ENCODE results near the gene ARHGEF4. TPM values are rescaled to one million over a fixed set of nuclear protein-coding genes. Genes with fewer than 3 reads are reported as not detected.
"Not testable (repeated sequence)": the region's sequence is repeated elsewhere in the genome, so short reads cannot be mapped to it uniquely, and the experiment has no call there.

Gene ARHGEF4
- total and polyA plus RNA-seq, 10 of the 15 experiments (the other 5 are each of a cell fraction or from before 2014, with no cell fraction given), result 0.02 to 0.24 (median 0.16) TPM; not detected in 6

GRCh38 chr2:130992003-130992402 lies 155.3 kb downstream of the ARHGEF4 start:
- H3K27me3 ChIP-seq (replicated peaks in 1 of 2; ENCODE audit: control insufficient read depth in 2 of 2, insufficient read depth in 2 of 2, low read length in 1 of 2); H3K4me3 ChIP-seq; H3K27ac ChIP-seq (ENCODE audit: control insufficient read depth, insufficient read depth); SMC1A ChIA-PET (ENCODE audit: uncharacterized antibody, unreplicated experiment); DNase-seq (ENCODE audit: low read depth, low spot score); BruUV-seq (replicated peaks); H3K4me2 ChIP-seq (ENCODE audit: control insufficient read depth, insufficient read depth); H3K9me3 ChIP-seq (replicated peaks; ENCODE audit: control insufficient read depth, insufficient read depth, low read length); POLR2A ChIA-PET; in situ Hi-C loops (cut with MboI); H3K4me1 ChIP-seq (ENCODE audit: control insufficient read depth, insufficient read depth, low read length); CTCF ChIA-PET; intact Hi-C loops (cut with micrococcal nuclease; ENCODE audit: unreplicated experiment); H2AFZ ChIP-seq (ENCODE audit: control insufficient read depth, low read depth, low read length); H3K36me3 ChIP-seq (ENCODE audit: control insufficient read depth in 2 of 2, insufficient read depth in 2 of 2, low read length in 1 of 2); H3K9ac ChIP-seq (ENCODE audit: control insufficient read depth, insufficient read depth, low read length); H4K20me1 ChIP-seq (ENCODE audit: control insufficient read depth, insufficient read depth); ATAC-seq; H3K79me2 ChIP-seq (ENCODE audit: control insufficient read depth, insufficient read depth, low read length); FAIRE-seq; RAD21 ChIA-PET (ENCODE audit: unreplicated experiment): not testable (repeated sequence)
- 77% methylated on average over 10 of the region's 10 CpGs for WGBS (ENCODE audit: insufficient coverage, insufficient replicate concordance, low lambda C conversion rate, missing lambda C conversion rate)

- in situ Hi-C loops (cut with MboI), result no loop called here
- 33% methylated on average over 3 of the region's 3 CpGs for WGBS (ENCODE audit: insufficient coverage, insufficient replicate concordance, low lambda C conversion rate, missing lambda C conversion rate)
- H4K20me1 ChIP-seq (ENCODE audit: control insufficient read depth, insufficient read depth), result no peaks in the 10 kb centered on the region
- TF ChIP-seq POU2F2 (IDR thresholded peaks at IDR 0.05; ENCODE audit: borderline replicate concordance, low read depth, low read length) (no peak), ZBTB4 (CRISPR knock-in tag; IDR thresholded peaks at IDR 0.05) (no peak), FOXK2 (IDR thresholded peaks at IDR 0.05) (no peak), WRNIP1 (IDR thresholded peaks at IDR 0.05; ENCODE audit: borderline replicate concordance, low read depth, low read length) (no peak), IRF4 (IDR thresholded peaks at IDR 0.05; ENCODE audit: low read depth, low read length) (no peak), SIX5 (IDR thresholded peaks at IDR 0.05; ENCODE audit: low read depth, low read length, severe bottlenecking) (no peak), EZH2 (IDR thresholded peaks at IDR 0.05; ENCODE audit: borderline replicate concordance, control insufficient read depth, low read depth, low read length) (no peak), ZBTB11 (CRISPR knock-in tag; IDR thresholded peaks at IDR 0.05) (no peak), POLR2A (IDR thresholded peaks at IDR 0.05; ENCODE audit: low read depth, low read length) (no peak), POLR2AphosphoS5 (IDR thresholded peaks at IDR 0.05; ENCODE audit: low read length) (no peak), TARDBP (IDR thresholded peaks at IDR 0.05; ENCODE audit: borderline replicate concordance) (no peak), MAX (IDR thresholded peaks at IDR 0.05; ENCODE audit: low read depth, low read length) (no peak)
Observed at GRCh38 chr2:130996691-130997090, 160.0 kb downstream of the ARHGEF4 start.

More at GRCh38 chr2:130996691-130997090, 160.0 kb downstream of the ARHGEF4 start:
- CTCF ChIA-PET, result no interaction called here
- intact Hi-C loops (cut with micrococcal nuclease; ENCODE audit: unreplicated experiment), result no loop called here
- POLR2A ChIA-PET, result no interaction called here
- RAD21 ChIA-PET (ENCODE audit: unreplicated experiment), result interaction anchor here (0.8 kb wide), 1 partner anchor 126 kb away, joined by 3 read pairs; no protein-coding TSS in a partner anchor
- Histone ChIP-seq H3K27ac (ENCODE audit: control insufficient read depth, insufficient read depth) (no peak overlapping the region), H3K4me2 (ENCODE audit: control insufficient read depth, insufficient read depth) (no peak overlapping the region), H3K4me3 (no peak overlapping the region), H3K4me1 (ENCODE audit: control insufficient read depth, insufficient read depth, low read length) (no peaks in the 10 kb centered on the region), H3K79me2 (ENCODE audit: control insufficient read depth, insufficient read depth, low read length) (no peaks in the 10 kb centered on the region), H3K9ac (ENCODE audit: control insufficient read depth, insufficient read depth, low read length) (no peak overlapping the region), H2AFZ (ENCODE audit: control insufficient read depth, low read depth, low read length) (no peak overlapping the region), H3K36me3 (ENCODE audit: control insufficient read depth in 2 of 2, insufficient read depth in 2 of 2, low read length in 1 of 2) (no peaks in the 10 kb centered on the region), H3K9me3 (replicated peaks; ENCODE audit: control insufficient read depth, insufficient read depth, low read length) (no peaks in the 10 kb centered on the region), H3K27me3 (replicated peaks in 1 of 2; ENCODE audit: control insufficient read depth in 2 of 2, insufficient read depth in 2 of 2, low read length in 1 of 2) (no peaks in the 10 kb centered on the region)
- BruUV-seq (replicated peaks), result no TSS peak
- FAIRE-seq (no peak), DNase-seq (ENCODE audit: low read depth, low spot score) (no peak), ATAC-seq (no peak)
- SMC1A ChIA-PET (ENCODE audit: uncharacterized antibody, unreplicated experiment), result no interaction called here
